K562 (cell line): ENCODE measurements around the gene MBOAT1. TPM values are rescaled to one million over a fixed set of nuclear protein-coding genes. Genes with fewer than 3 reads are reported as not detected.

ENCODE experiments used
- CBX5 ChIP-seq: IDR thresholded peaks from 2 replicates; pipeline ENCODE4 v1.6.1; 2014; ENCODE audit warnings: low read depth, borderline replicate concordance
- NFIX ChIP-seq: fragments of 250-450 bp; sonication (Bioruptor Pico); IDR thresholded peaks from 2 replicates; pipeline ENCODE4 v1.4.0; 2020; ENCODE audit warnings: low read depth, mild to moderate bottlenecking, moderate library complexity
- REST ChIP-seq, 2 experiments: fragments of 450-650 bp; formaldehyde crosslinking in 1 of 2; IDR thresholded peaks; 2 replicates each; pipeline versions ENCODE4 v1.4.0 to v1.6.1; 2014 to 2020; ENCODE audit warnings: mild to moderate bottlenecking in 2 of 2, borderline replicate concordance in 1 of 2, low read depth in 1 of 2
- STAT5A ChIP-seq: IDR thresholded peaks from 2 replicates; pipeline ENCODE4 v1.6.1; 2012; ENCODE audit warnings: low read length, inconsistent platforms, borderline replicate concordance
- TEAD1 ChIP-seq, 2 experiments: fragments of 450-650 bp in 1 of 2; sonication (generic) in 1 of 2; formaldehyde crosslinking; IDR thresholded peaks; 2 replicates each; pipeline versions ENCODE4 v1.4.0 to v1.8.0; 2020 to 2022; ENCODE audit warnings: mild to moderate bottlenecking in 2 of 2, missing genetic modification reagents in 1 of 2
- ZNF609 ChIP-seq: sonication (generic); formaldehyde crosslinking; IDR thresholded peaks from 2 replicates; pipeline ENCODE4 v1.8.1; 2023; ENCODE audit warnings: missing genetic modification reagents, mild to moderate bottlenecking, borderline replicate concordance
- ZNF717 ChIP-seq: fragments of 250-450 bp; sonication (Bioruptor Pico); IDR thresholded peaks from 2 replicates; pipeline ENCODE4 v1.5.0; 2021
- polyA plus RNA-seq, 8 experiments: library from polyadenylated mRNA; depleted of rRNA in 4 of 8; stranded (reverse) in 5 of 8; unstranded in 3 of 8; fragments of >200 nt; fragmentation: Nextera tagmentation in 2 of 8; fragmentation: Illumina TruSeq in 1 of 8; extraction: Ambion mirVana in 2 of 8; extraction: Trizol in 1 of 8; gene quantifications; 2 replicates each; pipeline versions ENCODE4 v1.2.1 to v1.2.3, GENCODE V29; 2011 to 2014; ENCODE audit warnings: inconsistent platforms in 1 of 8, missing spikeins in 1 of 8
- total RNA-seq, 7 experiments: library from RNA; depleted of rRNA in 6 of 7; stranded (reverse); fragments of >200 nt in 6 of 7; fragmentation: Illumina TruSeq in 2 of 7; extraction: Trizol in 2 of 7; gene quantifications; 2 replicates each; pipeline versions ENCODE4 v1.2.1 to v1.2.3, GENCODE V29; 2011 to 2021; ENCODE audit warnings: low replicate concordance in 1 of 7

The MBOAT1 gene
- total and polyA plus RNA-seq, 9 of the 15 experiments (the other 6 are each of a cell fraction or from before 2014, with no cell fraction given), result 0.13 to 16.5 (median 10.3) TPM

GRCh38 chr6:20109526-20109925 is 102.7 kb downstream of the MBOAT1 start (continued):
- TF ChIP-seq REST (IDR thresholded peaks at IDR 0.05; ENCODE audit: borderline replicate concordance) (no peak), REST (CRISPR knock-in tag; IDR thresholded peaks at IDR 0.05; ENCODE audit: low read depth) (no peak), NFIX (CRISPR knock-in tag) (no peak), TEAD1 (CRISPR knock-in tag; IDR thresholded peaks at IDR 0.05) (no peak), ZNF717 (no peak), STAT5A (no peak), ZNF609 (CRISPR knock-in tag) (no peak), CBX5 (no peak)
- TF ChIP-seq, all 486 proteins: peak for 0
